HG03280 (cell line): ENCODE measurements around the gene MDH1B.

Experiments
- ATAC-seq: cut with Tn5 transposase; IDR thresholded peaks from one replicate; pipeline ENCODE4 v1.9.1; 2021; ENCODE audit warnings: mild to moderate bottlenecking, moderate library complexity; ENCODE audit not compliant: unreplicated experiment

The MDH1B gene

GRCh38 chr2:206698811-206699210 is 66.3 kb downstream of the MDH1B start:
- ATAC-seq, result no peak

GRCh38 chr2:206696910-206697309 is 68.2 kb downstream of the MDH1B start:
- no peak for ATAC-seq

- peak; percentile 68 for ATAC-seq
Observed at GRCh38 chr2:206693399-206694137, 71.6 kb downstream of the MDH1B start.

GRCh38 chr2:206692971-206693370 is 72.2 kb downstream of the MDH1B start:
- ATAC-seq, result no peak

- ATAC-seq, result no peak
Observed at GRCh38 chr2:206688990-206689389, 76.1 kb downstream of the MDH1B start.

- ATAC-seq, result no peak
Observed at GRCh38 chr2:206688453-206688852, 76.7 kb downstream of the MDH1B start.
